SU-DHL-6 (cell line): ENCODE results near the gene BLCAP.

Experiments
- H2AFZ ChIP-seq: fragments of 200-600 bp; sonication (generic); 2 replicates; pipeline ENCODE4 v1.6.1; 2014; ENCODE audit warnings: low read depth, mild to moderate bottlenecking, moderate library complexity, mixed read lengths, antibody characterized with exemption, low read length; ENCODE audit not compliant: severe bottlenecking
- H3F3A ChIP-seq: fragments of 200-600 bp; shearing (Covaris generic); 2 replicates; pipeline ENCODE4 v1.6.0; 2016; ENCODE audit warnings: antibody characterized with exemption, mild to moderate bottlenecking; ENCODE audit not compliant: insufficient read depth
- H3K27ac ChIP-seq: fragments of 200-600 bp; sonication (generic); 2 replicates; pipeline ENCODE4 v1.5.1; 2016; ENCODE audit warnings: low read depth, mild to moderate bottlenecking, low read length, moderate library complexity, mixed read lengths
- H3K27me3 ChIP-seq: fragments of 200-600 bp; sonication (generic), shearing (Covaris generic); 2 replicates; pipeline ENCODE4 v1.6.0; 2014; ENCODE audit warnings: mild to moderate bottlenecking, low read length
- H3K36me3 ChIP-seq: fragments of 200-600 bp; sonication (generic); 2 replicates; pipeline ENCODE4 v1.6.1; 2014; ENCODE audit warnings: mild to moderate bottlenecking, low read length, mixed read lengths
- H3K4me2 ChIP-seq: fragments of 300-600, 200-600 bp; shearing (Covaris generic), sonication (generic); 2 replicates; pipeline ENCODE4 v1.6.0; 2014; ENCODE audit warnings: low read length, low read depth, mild to moderate bottlenecking; ENCODE audit not compliant: poor library complexity, severe bottlenecking
- H3K4me3 ChIP-seq: fragments of 200-600 bp; sonication (generic); 2 replicates; pipeline ENCODE4 v1.5.1; 2014; ENCODE audit warnings: antibody characterized with exemption, low read length, mild to moderate bottlenecking, mixed read lengths; ENCODE audit not compliant: insufficient read depth, poor library complexity, severe bottlenecking
- H3K79me2 ChIP-seq: fragments of 200-600 bp; sonication (generic); 2 replicates; pipeline ENCODE4 v1.6.1; 2014; ENCODE audit warnings: mild to moderate bottlenecking, low read length, moderate library complexity; ENCODE audit not compliant: insufficient read depth
- H3K9ac ChIP-seq: fragments of 200-600 bp; sonication (generic); 2 replicates; pipeline ENCODE4 v1.7.0; 2014; ENCODE audit warnings: mild to moderate bottlenecking, low read length
- H3K9me2 ChIP-seq: fragments of 200-600 bp; sonication (generic); replicated peaks from 2 replicates; pipeline ENCODE4 v1.6.1; 2014; ENCODE audit warnings: low read length; ENCODE audit not compliant: insufficient read depth
- H3K9me3 ChIP-seq: fragments of 200-600 bp; sonication (generic); 2 replicates; pipeline ENCODE4 v1.6.1; 2014; ENCODE audit warnings: low read length, mixed read lengths; ENCODE audit not compliant: insufficient read depth
- H4K20me1 ChIP-seq: fragments of 200-600 bp; sonication (generic); 2 replicates; pipeline ENCODE4 v1.6.1; 2014; ENCODE audit warnings: low read depth, mild to moderate bottlenecking, antibody characterized with exemption, low read length, moderate library complexity, mixed read lengths
- EZH2phosphoT487 ChIP-seq: fragments of 200-600 bp; sonication (generic), shearing (Covaris generic); conservative IDR thresholded peaks from 2 replicates; pipeline ENCODE4 v1.6.1; 2018; ENCODE audit warnings: mild to moderate bottlenecking, antibody characterized with exemption, low read length, moderate library complexity, mixed read lengths
- TF ChIP-seq, protein P1 (sequence below): fragments of 200-600 bp; sonication (generic); IDR thresholded peaks from one replicate; pipeline ENCODE4 v1.5.1; 2017; ENCODE audit warnings: antibody characterized with exemption, mild to moderate bottlenecking, low read length, moderate library complexity; ENCODE audit not compliant: insufficient read depth, poor library complexity, severe bottlenecking

The BLCAP gene

DNA sequence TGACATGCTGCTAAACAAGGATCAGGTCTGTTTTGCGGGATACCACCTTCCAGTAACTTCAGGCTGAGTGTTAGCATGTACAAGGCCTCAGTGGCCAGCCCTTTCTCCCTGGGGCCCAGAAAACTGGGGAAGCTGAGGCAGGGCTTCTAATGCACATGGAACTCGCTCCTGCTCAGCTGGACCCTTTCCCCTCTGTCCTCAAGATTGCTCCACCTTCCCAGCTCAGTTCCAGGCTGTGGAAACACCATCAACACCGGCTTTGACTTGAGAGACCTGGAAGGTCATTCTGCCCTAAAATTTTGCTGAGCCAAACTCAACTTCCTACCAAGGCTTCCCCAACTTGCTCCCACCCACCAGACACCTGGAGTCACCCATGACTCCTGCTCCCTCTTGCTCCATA, 4.2 kb upstream of the BLCAP start:
- Histone ChIP-seq H4K20me1 (no peaks in the 10 kb centered on the region; the same call in 1 of the 2 replicates), H3K36me3 (no peaks in the 10 kb centered on the region), H2AFZ (no peak overlapping the region), H3F3A (no peaks in the 10 kb centered on the region), H3K9me3 (no peaks in the 10 kb centered on the region), H3K27ac (no peak overlapping the region), H3K4me2 (no peak overlapping the region), H3K9me2 (no peaks in the 10 kb centered on the region), H3K27me3 (no peaks in the 10 kb centered on the region), H3K9ac (no peak overlapping the region), H3K79me2 (no peaks in the 10 kb centered on the region), H3K4me3 (no peak overlapping the region)
- TF ChIP-seq, protein P1, sequence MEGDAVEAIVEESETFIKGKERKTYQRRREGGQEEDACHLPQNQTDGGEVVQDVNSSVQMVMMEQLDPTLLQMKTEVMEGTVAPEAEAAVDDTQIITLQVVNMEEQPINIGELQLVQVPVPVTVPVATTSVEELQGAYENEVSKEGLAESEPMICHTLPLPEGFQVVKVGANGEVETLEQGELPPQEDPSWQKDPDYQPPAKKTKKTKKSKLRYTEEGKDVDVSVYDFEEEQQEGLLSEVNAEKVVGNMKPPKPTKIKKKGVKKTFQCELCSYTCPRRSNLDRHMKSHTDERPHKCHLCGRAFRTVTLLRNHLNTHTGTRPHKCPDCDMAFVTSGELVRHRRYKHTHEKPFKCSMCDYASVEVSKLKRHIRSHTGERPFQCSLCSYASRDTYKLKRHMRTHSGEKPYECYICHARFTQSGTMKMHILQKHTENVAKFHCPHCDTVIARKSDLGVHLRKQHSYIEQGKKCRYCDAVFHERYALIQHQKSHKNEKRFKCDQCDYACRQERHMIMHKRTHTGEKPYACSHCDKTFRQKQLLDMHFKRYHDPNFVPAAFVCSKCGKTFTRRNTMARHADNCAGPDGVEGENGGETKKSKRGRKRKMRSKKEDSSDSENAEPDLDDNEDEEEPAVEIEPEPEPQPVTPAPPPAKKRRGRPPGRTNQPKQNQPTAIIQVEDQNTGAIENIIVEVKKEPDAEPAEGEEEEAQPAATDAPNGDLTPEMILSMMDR, result no peak
- no peak for TF ChIP-seq EZH2phosphoT487

DNA sequence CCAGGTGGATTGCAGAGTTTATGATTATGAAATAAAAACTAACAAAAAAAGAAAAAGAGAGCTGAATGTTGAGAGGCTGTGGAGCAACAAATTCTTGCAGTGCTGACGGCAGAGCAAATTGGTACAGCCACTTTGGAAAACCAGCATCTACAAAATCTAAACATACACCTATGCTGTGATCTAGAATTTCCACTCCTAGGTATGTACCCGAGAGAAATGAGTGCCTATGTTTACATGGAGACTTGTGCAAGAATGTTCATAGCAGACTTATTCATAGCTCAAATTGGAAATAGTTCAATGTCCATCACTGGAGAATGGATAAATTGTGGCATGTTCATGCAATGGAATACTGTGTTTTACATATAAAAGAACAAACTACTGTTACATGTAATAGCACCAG, 3.0 kb upstream of the BLCAP start:
- H3K4me2 ChIP-seq, result no peak overlapping the region
- no peaks in the 10 kb centered on the region; the same call in 1 of the 2 replicates for H4K20me1 ChIP-seq
- H2AFZ ChIP-seq, result no peak overlapping the region
- no peaks in the 10 kb centered on the region for H3F3A ChIP-seq
- H3K79me2 ChIP-seq, result 0 out of 2 replicates have a peak, but pooled peaks cover 6% of the 10 kb centered on the region
- no peaks in the 10 kb centered on the region for H3K9me3 ChIP-seq
- H3K4me3 ChIP-seq, result no peak overlapping the region
- no peak overlapping the region for H3K27ac ChIP-seq
- no peaks in the 10 kb centered on the region for H3K27me3 ChIP-seq
- no peaks in the 10 kb centered on the region for H3K36me3 ChIP-seq
- no peak for TF ChIP-seq EZH2phosphoT487
- TF ChIP-seq, protein P1, result no peak
- H3K9ac ChIP-seq, result no peak overlapping the region
- no peaks in the 10 kb centered on the region for H3K9me2 ChIP-seq

DNA sequence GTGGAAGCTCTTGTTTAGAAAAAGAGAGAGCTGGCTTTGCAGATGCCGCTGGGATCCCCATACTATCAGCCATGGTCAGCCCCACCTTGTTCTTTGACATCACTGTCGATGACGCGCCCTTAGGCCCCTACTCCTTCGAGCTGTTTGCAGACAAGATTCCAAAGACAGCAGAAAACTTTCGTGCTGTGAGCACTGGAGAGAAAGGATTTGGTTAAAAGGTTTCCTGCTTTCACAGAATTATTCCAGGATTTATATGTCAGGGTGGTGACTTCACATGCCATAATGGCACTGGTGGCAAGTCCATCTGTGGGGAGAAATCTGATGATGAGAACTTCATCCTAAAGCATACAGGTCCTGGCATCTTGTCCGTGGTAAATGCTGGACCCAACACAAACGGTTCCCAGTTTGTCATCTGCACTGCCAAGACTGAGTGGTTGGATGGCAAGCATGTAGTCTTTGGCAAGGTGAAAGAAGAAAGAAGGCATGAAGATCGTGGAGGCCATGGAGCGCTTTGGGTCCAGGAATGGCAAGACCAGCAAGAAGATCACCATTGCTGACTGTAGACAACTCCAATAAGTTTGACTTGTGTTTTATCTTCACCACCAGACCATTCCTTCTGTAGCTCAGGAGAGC, 2.4 kb upstream of the BLCAP start:
- H4K20me1 ChIP-seq, result no peaks in the 10 kb centered on the region; the same call in 1 of the 2 replicates
- no peak overlapping the region for H3K27ac ChIP-seq
- no peak overlapping the region for H3K4me3 ChIP-seq
- H3K9me2 ChIP-seq, result no peaks in the 10 kb centered on the region
- no peaks in the 10 kb centered on the region for H3K36me3 ChIP-seq
- H3K9me3 ChIP-seq, result no peaks in the 10 kb centered on the region
- no peak overlapping the region for H2AFZ ChIP-seq
- no peak overlapping the region for H3K4me2 ChIP-seq
- TF ChIP-seq, protein P1, result no peak
- no peak for TF ChIP-seq EZH2phosphoT487
- H3K9ac ChIP-seq, result no peak overlapping the region
- H3K79me2 ChIP-seq, result peaks cover 7% of the 10 kb centered on the region; the same call in 1 of the 2 replicates
- H3K27me3 ChIP-seq, result no peaks in the 10 kb centered on the region
- H3F3A ChIP-seq, result no peaks in the 10 kb centered on the region
